ENCODE results near the gene ZNF789.

Gene ZNF789

DNA sequence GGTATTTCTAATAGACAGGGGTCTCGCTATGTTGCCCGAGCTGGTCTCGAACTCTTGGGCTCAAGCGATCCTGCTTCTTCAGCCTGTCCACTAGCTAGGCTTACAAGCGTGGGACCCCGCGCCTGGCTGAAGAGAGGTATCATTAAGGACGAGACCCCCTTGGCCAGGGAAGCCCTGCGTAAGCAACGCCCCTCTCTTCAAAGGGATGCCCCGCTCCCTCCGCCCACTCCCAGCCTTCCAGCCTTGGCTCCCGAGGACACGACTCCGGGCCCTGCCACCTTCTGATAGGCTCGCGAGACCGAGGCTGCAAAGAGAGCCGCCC is 31.6 kb downstream of the ZNF789 start:
- no peak for DNase-seq (ENCODE audit: extremely low read depth in 1 of 2, low read depth in 1 of 2)

DNA sequence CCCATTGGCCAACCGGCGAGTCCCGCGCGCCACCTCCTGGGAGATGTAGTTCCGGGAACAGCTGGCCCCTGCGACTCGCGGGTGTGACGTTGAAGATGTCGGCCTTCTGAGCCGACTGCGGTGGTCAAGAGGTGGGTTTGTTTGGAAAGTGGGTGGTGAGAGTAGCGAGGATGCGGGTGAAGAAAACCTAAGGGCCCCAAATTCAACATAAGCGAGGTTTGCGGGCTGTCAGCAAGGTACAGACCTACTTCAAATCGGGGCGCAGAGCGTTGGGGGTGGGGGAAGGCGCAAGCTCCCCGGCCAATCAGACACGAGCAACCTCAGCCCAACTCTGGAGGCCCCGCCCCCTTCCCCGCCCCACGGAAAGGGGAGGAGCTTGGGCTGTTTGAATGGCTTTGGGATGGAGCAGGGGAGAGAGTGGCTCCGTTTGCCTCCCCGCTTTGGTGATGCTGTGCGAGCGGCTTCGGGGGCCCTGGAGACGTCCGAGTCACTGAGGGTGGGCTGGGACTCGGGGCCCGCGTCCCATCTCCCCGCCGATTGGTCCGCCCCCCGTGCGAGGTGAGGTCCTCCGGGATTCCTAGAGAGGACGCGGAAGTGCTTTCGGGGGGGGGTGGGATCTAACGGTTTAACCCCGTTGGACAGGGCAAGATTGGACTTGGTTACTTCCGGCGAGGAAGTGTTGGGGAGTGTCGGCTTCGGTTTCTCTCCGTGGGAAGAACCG is 32.1 kb downstream of the ZNF789 start, which contains the start of gene ZKSCAN5:
TSS of gene ZKSCAN5 (plus strand) at position 60 of the 721 bp plus-strand sequence. CDS start 1,383 bp downstream, outside the sequence.
- peak; percentile 88 to 96 for DNase-seq (ENCODE audit: extremely low read depth in 1 of 2, low read depth in 1 of 2)

GRCh38 chr7:99505324-99505662 is 32.6 kb downstream of the ZNF789 start:
- no peak for DNase-seq (ENCODE audit: extremely low read depth in 1 of 2, low read depth in 1 of 2)

DNA sequence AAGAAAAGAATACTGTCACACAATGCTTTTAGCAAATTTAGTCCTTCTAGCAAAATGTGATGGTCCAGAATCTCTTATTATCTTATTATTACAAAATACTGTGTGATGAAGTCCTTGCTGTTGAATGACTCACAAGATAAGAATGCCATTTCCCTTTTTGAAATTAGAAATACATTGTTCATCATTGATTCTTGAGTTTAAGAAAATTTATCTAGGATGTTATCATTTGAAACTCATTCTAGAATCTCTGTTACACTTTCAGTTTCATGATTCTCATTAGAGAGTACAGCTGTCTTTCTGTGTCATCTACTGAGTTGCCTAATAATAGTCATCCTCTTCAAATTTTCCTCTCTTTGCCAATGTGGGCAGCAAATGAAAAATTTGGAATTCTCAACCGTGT is 41.4 kb downstream of the ZNF789 start:
- DNase-seq (ENCODE audit: extremely low read depth in 1 of 2, low read depth in 1 of 2): no peak

DNA sequence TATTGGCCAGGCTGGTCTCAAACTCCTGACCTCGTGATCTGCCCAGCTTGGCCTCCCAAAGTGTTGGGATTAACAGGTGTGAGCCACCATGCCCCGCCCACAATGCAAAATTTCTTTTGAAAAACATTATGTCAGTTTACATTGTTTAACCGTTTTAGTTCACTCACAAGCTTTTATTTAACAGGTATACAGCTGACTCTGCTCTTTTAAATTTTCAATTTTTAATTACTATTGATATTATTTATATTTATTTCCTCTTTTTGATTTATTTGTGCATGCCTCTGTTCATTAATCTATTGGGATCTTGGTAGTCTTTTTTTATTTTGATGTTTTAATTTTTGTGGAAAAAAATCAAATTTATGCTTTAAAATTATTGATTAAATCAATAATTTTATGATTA is 48.7 kb downstream of the ZNF789 start:
- DNase-seq (ENCODE audit: extremely low read depth in 1 of 2, low read depth in 1 of 2): no peak

DNA sequence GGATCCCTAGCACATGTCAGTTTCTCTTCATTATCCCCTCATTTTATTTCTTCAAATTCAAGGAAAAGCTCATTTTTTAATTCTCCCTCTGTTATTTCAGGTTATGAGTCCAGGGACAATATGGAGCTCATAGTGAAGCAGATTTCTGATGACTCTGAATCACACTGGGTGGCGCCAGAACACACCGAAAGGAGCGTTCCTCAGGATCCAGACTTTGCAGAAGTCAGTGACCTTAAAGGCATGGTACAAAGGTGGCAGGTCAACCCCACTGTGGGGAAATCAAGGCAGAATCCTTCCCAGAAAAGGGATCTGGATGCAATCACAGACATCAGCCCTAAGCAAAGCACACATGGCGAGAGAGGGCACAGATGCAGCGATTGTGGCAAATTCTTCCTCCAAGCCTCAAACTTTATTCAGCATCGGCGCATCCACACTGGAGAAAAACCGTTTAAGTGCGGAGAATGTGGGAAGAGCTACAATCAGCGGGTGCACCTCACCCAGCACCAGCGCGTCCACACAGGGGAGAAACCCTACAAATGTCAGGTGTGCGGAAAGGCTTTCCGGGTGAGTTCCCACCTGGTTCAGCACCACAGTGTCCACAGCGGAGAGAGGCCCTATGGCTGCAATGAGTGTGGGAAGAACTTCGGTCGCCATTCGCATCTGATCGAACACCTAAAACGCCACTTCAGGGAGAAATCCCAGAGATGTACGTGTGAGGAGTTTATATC is 53.2 kb downstream of the ZNF789 start:
- no peak for DNase-seq (ENCODE audit: extremely low read depth in 1 of 2, low read depth in 1 of 2)

DNA sequence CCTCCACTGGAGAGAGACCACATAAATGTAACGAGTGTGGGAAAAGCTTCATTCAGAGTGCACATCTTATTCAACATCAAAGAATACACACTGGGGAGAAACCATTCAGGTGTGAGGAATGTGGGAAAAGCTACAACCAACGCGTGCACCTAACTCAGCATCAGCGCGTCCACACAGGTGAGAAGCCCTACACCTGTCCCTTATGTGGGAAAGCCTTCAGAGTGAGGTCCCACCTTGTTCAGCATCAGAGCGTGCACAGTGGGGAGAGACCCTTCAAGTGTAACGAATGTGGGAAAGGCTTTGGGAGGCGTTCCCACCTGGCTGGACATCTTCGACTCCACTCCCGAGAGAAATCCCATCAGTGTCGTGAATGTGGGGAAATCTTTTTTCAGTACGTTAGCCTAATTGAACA is 58.7 kb downstream of the ZNF789 start:
- DNase-seq (ENCODE audit: extremely low read depth in 1 of 2, low read depth in 1 of 2): no peak

GRCh38 chr7:99535667-99536066 is 63.0 kb downstream of the ZNF789 start:
- no peak for DNase-seq (ENCODE audit: extremely low read depth in 1 of 2, low read depth in 1 of 2)

All from activated CD8-positive, alpha-beta memory T cell treated with anti-CD3 and anti-CD28 coated beads for 1 hour (primary cell).